ENCODE data around the gene LHPP.

GRCh38 chr10:124449170-124450011 lies 12.2 kb upstream of the LHPP start:
- no peak for TF ChIP-seq CTCF (IDR thresholded peaks at IDR 0.05)
- TF ChIP-seq POLR2AphosphoS5 (IDR thresholded peaks at IDR 0.05) = no peak
- no peak for TF ChIP-seq POLR2A (IDR thresholded peaks at IDR 0.05)
